SJSA1 (cell line): ENCODE data around the gene RUVBL1. TPM values are rescaled to one million over a fixed set of nuclear protein-coding genes. Genes with fewer than 3 reads are reported as not detected.

Experiments
- DNase-seq, 2 experiments: peaks; one replicate each; pipeline ENCODE4 v3.0.0-alpha.2; 2015 to 2020; ENCODE audit warnings: low spot score in 2 of 2, low read depth in 1 of 2
- H3K27ac ChIP-seq: fragments of 250-450 bp; sonication (Bioruptor Pico); 2 replicates; pipeline ENCODE4 v1.5.1; 2020; ENCODE audit warnings: mild to moderate bottlenecking, moderate library complexity
- H3K27me3 ChIP-seq: fragments of 250-450 bp; sonication (Bioruptor Pico); replicated peaks from 2 replicates; pipeline ENCODE4 v1.5.1; 2020; ENCODE audit warnings: mild to moderate bottlenecking, moderate library complexity
- H3K36me3 ChIP-seq: fragments of 250-450 bp; sonication (Bioruptor Pico); 2 replicates; pipeline ENCODE4 v1.5.1; 2020; ENCODE audit warnings: mild to moderate bottlenecking
- H3K4me1 ChIP-seq: fragments of 250-450 bp; sonication (Bioruptor Pico); replicated peaks from 2 replicates; pipeline ENCODE4 v1.6.1; 2021; ENCODE audit warnings: mild to moderate bottlenecking
- H3K4me3 ChIP-seq: fragments of 250-450 bp; sonication (Bioruptor Pico); 2 replicates; pipeline ENCODE4 v1.5.1; 2020; ENCODE audit warnings: mild to moderate bottlenecking
- H3K9me3 ChIP-seq: fragments of 250-450 bp; sonication (Bioruptor Pico); replicated peaks from 2 replicates; pipeline ENCODE4 v1.5.1; 2020; ENCODE audit warnings: mild to moderate bottlenecking
- total RNA-seq: library from RNA; depleted of rRNA; stranded (reverse); fragments of >200 nt; shearing (Covaris generic); gene quantifications from 2 replicates; pipeline ENCODE4 v1.2.3, GENCODE V29; 2014

Gene RUVBL1
- total RNA-seq, 1 experiment from 2014 or later: 101 TPM

DNA sequence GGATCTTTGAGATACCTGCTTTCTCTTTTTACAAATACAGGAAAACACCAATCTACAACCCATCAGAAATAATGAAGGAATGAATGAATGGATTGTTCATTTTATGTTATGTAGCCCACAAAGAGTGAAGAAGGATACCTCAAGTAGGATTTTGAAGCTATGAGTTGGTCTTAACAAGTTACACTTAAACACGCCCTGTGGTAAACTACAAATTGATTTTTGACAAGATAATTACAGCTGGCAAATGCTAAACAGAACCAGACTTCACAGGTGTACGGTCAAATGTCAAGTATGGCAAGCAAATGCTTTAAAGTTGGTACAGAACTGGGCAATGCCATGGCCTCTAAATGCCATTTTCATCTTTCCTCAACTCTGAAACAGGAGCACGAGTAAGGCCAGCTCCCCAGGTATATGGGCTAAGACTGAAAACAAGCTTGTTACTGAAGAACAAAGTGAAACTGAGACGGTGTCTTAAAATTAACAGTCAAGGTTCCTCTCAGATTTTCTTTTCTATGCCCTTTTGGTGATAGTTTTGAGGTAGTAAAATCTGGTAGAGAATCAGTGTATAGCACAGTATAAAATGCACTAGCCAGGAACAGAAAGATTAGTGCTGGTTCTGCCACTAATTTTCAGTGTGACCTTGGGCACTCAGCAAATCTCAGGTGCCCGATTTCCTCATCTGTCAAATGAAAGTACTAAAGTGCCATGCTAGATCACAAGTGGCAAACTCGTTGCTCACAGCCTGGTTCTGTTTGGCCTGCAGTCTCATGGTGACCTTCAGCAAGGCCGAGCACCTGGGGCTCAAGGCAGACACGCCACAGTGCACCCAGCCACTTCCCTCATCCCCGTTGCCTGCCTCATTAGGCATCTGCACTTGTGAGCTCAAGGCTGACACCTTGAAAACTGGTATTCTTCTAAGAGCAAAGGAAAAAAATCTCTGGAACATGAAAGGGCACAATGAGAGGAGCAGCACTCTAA is 9.5 kb downstream of the RUVBL1 start:
- Histone ChIP-seq H3K27me3 (no peaks in the 10 kb centered on the region), H3K4me3 (no peak overlapping the region), H3K27ac (no peak overlapping the region), H3K9me3 (no peaks in the 10 kb centered on the region), H3K36me3 (peaks cover 41% of the 10 kb centered on the region), H3K4me1 (peaks cover 21% of the 10 kb centered on the region)
- no peak for DNase-seq

DNA sequence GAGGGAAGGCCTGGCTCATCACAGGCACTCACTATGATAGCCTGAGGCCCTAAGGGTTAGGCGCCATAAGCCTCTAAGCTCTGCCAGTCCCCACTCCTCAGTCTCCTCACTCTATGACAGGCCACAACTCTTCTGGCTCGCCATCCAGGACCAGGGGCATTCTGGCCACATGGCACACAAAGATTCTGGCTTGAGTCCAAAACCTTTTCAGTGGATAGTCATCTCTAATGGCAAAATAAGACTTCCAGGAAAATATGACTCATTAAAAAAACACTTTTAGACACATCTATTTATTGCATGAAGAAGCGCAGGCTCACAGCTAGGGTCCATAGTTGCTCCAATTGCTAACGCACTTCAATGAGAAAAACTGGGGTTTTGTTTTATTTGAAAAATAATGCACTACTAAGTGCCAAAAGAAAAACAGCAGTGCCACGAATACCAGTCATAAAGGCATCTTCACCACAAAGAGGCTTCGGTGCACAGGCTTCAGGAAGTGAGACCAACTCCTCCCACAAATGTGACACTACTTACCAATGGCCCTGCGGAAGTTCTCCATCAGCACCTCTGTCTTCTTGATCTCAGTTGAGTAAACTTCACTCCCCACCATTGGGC is 11.1 kb downstream of the RUVBL1 start:
- Histone ChIP-seq H3K4me3 (no peak overlapping the region), H3K9me3 (no peaks in the 10 kb centered on the region), H3K4me1 (peaks cover 32% of the 10 kb centered on the region), H3K36me3 (peaks cover 44% of the 10 kb centered on the region), H3K27ac (peak overlapping the region; percentile 56), H3K27me3 (no peaks in the 10 kb centered on the region)
- peak; percentile 71 to 82 for DNase-seq

DNA sequence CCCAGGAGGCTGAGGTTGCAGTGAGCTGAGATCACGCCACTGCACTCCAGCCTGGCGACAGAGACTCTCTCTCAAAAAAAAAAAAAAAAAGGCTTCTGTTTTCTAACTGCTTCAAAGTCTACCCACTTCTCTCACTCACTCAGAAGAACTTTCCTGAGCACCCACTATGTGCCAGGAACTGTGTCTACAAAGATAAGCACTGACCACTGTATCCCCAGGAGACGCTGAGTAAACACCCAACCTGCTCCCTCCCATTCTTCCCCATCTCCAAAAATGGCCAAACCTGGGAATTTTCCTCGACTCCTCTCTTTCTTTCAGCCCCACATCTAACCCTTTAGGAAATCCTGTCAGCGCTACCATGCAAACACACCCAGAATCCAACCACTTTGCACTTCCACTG is 12.5 kb downstream of the RUVBL1 start:
- no peak overlapping the region for H3K4me3 ChIP-seq
- peaks cover 45% of the 10 kb centered on the region for H3K36me3 ChIP-seq
- no peaks in the 10 kb centered on the region for H3K27me3 ChIP-seq
- H3K9me3 ChIP-seq: no peaks in the 10 kb centered on the region
- no peak for DNase-seq
- H3K4me1 ChIP-seq: peaks cover 36% of the 10 kb centered on the region
- H3K27ac ChIP-seq: no peak overlapping the region

DNA sequence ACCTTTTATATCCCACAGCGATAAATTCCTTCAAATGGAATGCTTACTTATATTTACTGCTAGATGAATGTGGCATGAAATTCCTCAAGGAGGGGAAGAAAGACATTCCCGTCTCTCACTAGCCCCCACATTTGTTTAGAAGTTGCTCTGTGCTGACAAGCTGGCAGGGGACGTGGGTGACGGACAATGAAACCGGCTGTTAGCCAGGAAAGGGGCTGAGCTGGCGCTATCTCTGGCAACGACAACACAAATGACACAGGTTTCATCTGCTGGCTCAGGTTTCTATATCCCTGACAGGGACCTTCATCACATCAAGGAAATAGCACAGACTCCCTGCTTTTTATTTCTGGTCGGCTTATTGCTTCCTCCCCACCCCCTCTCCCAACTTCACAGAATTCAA is 15.8 kb downstream of the RUVBL1 start:
- Histone ChIP-seq H3K27ac (peak overlapping the region; percentile 34), H3K4me3 (no peak overlapping the region), H3K9me3 (no peaks in the 10 kb centered on the region), H3K4me1 (peaks cover 30% of the 10 kb centered on the region), H3K27me3 (no peaks in the 10 kb centered on the region), H3K36me3 (peaks cover 43% of the 10 kb centered on the region)
- DNase-seq: peak; percentile 56 to 59

DNA sequence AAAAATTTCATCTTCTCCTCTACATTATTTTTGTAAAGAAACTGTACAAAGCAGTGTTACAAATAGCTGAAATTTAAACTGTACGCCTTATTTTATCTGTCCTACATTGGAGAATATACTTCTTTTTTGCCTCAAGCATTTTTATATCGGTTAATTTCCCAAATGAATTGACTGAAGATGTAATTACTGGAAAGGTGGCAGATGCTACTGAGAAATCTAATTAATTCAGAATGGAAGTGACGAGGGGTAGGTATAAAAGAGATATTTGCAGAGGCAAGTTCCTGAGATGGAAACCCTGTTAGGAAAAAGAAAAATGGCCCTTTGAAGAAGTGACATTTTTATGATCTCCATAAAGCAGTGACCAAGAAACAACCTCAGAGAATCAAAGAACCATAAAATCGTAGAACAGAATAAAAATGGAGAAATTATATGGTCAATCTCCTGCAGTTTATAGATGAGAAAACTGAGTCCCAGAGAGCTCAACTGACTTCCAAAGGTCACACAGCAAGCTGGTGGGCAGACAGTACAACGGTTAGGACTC is 20.4 kb downstream of the RUVBL1 start:
- DNase-seq: no peak
- Histone ChIP-seq H3K9me3 (no peaks in the 10 kb centered on the region), H3K4me3 (no peak overlapping the region), H3K36me3 (peaks cover 65% of the 10 kb centered on the region), H3K27ac (no peak overlapping the region), H3K4me1 (peaks cover 11% of the 10 kb centered on the region), H3K27me3 (no peaks in the 10 kb centered on the region)

DNA sequence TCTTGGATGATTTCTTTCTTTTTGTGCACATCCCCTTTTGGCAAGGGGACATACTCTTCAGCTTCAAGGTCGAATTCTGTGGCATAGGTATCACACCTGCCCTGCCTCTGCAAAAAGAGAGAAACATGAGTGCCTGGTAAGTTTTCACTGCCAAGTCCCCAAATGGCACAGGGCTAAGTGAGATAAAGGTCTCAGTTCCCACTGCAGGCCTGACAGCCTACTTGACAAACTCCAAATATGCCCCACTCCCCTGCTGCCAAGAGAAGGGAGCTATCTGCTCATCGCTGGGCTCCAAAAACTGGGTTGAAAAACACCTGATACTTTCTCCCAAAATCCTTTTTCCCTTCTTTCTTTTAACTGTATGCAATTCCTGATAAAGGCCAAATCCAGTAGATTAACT is 23.0 kb downstream of the RUVBL1 start:
- no peak overlapping the region for H3K4me3 ChIP-seq
- H3K27ac ChIP-seq: no peak overlapping the region
- peak in 1 of 2 experiments; percentile 11 for DNase-seq
- no peaks in the 10 kb centered on the region for H3K27me3 ChIP-seq
- H3K9me3 ChIP-seq: no peaks in the 10 kb centered on the region
- no peaks in the 10 kb centered on the region; the same call in 1 of the 2 replicates for H3K4me1 ChIP-seq
- H3K36me3 ChIP-seq: peaks cover 71% of the 10 kb centered on the region

DNA sequence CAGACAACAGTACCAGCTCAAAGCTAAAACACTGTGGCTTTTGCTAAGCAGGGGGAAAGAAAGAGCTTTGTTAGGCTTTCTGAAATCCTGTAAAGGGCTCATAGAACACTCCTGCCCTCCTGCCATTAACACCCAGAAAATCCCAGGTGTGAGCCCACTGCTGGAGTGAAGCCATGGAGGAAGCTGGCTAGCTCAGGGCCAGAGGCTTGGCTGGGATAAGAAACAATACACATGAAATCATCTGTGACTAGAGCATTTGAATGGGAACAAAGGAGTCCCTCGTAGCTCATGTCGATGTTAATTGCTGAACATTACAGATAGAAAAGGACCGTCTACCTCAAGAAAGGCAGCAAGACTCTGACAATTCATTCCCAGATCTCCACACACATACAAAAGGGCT is 23.5 kb downstream of the RUVBL1 start:
- H3K27me3 ChIP-seq: no peaks in the 10 kb centered on the region
- H3K36me3 ChIP-seq: peaks cover 71% of the 10 kb centered on the region
- H3K9me3 ChIP-seq: no peaks in the 10 kb centered on the region
- no peak overlapping the region for H3K27ac ChIP-seq
- H3K4me3 ChIP-seq: no peak overlapping the region
- DNase-seq: no peak
- peaks cover 3% of the 10 kb centered on the region for H3K4me1 ChIP-seq

DNA sequence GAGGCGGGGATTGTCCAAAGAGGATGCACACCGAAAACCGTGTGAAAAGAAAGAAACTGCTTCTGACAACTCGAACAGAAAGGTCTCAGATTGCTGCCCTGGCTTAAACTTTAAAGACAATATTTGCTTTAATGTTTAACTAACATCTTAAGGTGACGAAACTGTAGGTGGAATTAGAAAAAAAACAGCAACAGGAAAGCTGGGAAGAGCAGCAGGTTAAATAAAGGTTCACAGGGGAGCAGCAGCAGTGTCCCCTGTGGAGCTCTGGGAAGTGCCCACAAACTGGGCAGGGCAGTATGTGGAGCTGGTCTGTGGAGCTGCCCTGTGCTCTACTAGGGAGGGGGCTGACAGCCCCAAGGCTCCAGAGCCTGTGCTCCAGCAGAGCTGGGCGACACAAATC is 25.4 kb downstream of the RUVBL1 start:
- H3K27ac ChIP-seq: no peak overlapping the region
- no peak overlapping the region for H3K4me3 ChIP-seq
- H3K9me3 ChIP-seq: no peaks in the 10 kb centered on the region
- DNase-seq: no peak
- peaks cover 13% of the 10 kb centered on the region for H3K4me1 ChIP-seq
- peaks cover 78% of the 10 kb centered on the region for H3K36me3 ChIP-seq
- no peaks in the 10 kb centered on the region for H3K27me3 ChIP-seq

DNA sequence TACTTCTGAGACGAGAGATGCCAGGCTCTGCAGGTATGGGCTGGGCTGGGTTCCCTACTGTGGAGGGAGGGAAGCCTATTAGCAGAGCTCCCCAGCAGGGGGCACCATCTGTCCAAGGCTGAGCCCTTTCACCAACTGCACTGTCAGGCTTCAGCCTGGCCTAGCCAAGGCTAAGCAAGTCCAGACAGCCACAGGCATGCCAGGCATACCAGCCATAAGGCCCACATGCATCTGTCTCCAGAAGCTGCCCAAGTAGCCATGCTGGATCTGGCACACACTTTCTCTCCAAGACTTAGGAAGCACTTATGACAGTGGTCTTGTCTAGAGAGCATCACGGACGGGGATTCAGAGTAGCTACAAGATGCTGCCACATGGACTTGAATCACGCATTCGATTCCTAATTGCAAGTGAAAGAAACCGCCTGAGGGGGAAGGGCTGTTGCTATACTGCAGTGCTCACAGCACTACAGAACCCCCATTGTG is 28.3 kb downstream of the RUVBL1 start:
- Histone ChIP-seq H3K27me3 (no peaks in the 10 kb centered on the region), H3K9me3 (no peaks in the 10 kb centered on the region), H3K27ac (no peak overlapping the region), H3K4me1 (peaks cover 13% of the 10 kb centered on the region), H3K4me3 (no peak overlapping the region), H3K36me3 (peaks cover 61% of the 10 kb centered on the region)
- DNase-seq: peak; percentile 60 to 87

DNA sequence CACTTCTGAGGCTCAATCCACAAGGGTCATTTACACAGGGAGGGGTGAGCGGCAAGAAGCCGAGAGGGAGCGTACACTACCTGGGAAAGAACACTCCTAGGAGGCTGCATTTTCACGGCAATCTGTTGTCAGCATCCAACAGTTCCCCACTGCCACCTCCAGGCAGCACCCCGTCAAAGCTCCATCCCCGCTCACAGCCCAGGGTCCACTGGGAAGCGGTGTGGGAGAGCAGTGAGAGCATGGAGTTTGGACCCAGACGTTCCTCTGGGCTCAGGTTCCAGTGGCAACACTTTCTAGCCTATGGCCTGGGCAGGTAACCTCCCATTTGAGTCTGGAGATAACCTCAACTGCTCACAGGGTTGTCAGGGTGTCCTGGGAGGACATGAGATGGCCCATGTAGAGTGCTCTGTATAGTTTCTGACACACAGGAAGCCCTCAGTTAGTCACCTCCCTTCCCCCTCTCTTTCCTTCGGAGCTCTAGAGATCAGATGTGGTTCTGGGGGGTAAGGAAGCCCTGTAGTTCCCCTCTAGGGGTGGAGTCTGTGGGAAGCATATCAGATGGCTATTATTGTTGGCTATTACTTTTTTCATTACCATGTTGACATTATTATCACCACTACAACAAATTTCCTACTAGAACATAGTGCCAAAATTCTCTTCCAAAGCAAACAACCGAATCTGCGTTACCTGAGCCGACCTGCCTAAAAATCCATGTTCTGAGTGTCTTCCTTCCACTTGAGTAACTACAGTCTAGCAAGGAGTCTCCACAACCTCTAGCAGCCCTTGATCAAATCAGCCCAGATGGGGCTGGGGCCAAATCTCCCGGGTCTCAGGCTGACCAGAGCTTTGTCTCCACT is 29.1 kb downstream of the RUVBL1 start:
- no peaks in the 10 kb centered on the region for H3K9me3 ChIP-seq
- no peaks in the 10 kb centered on the region for H3K27me3 ChIP-seq
- DNase-seq: no peak
- H3K36me3 ChIP-seq: peaks cover 55% of the 10 kb centered on the region
- H3K4me1 ChIP-seq: peaks cover 13% of the 10 kb centered on the region
- no peak overlapping the region for H3K4me3 ChIP-seq
- no peak overlapping the region for H3K27ac ChIP-seq

DNA sequence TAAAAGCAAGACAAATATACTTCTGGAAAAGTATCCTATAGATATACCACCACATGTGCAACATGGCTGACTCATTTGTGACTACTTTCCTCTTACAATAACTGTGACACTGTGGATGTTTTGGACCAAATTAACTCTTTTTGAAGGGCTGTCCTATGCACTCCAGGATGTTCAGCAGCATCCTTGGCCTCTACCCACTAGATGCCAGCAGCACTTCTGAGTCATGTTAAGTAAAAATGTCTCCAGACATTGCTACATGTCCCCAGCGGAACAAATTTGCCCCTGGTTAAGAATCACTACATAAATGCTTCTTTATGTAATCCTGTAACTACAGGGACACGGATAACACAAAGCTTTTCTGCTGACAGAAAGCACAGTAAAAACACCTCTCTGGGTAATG is 32.0 kb downstream of the RUVBL1 start:
- Histone ChIP-seq H3K36me3 (peaks cover 34% of the 10 kb centered on the region), H3K27ac (no peak overlapping the region), H3K27me3 (no peaks in the 10 kb centered on the region), H3K4me1 (peaks cover 13% of the 10 kb centered on the region), H3K4me3 (no peak overlapping the region), H3K9me3 (no peaks in the 10 kb centered on the region)
- no peak for DNase-seq

DNA sequence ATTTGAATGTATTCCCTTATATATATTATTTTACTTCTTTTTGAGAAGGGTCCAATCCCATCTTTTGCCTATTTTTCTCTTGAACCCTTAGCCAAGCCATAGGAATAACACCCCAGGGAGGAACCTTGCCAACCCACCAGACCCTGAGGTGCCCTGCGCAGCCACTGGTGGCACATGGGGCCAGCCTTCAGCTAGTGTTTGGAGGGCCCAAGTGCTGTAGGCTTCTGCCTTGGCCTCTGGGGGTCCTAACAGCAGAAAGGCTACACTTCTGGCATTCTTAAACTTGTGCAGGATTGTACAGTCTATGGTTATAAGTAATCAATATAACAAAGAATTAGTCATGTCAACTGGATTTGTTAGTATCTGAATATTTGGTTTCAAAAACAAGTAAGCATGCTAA is 34.5 kb downstream of the RUVBL1 start:
- no peak for DNase-seq
- no peaks in the 10 kb centered on the region for H3K9me3 ChIP-seq
- H3K4me1 ChIP-seq: no peaks in the 10 kb centered on the region
- no peaks in the 10 kb centered on the region for H3K27me3 ChIP-seq
- no peak overlapping the region for H3K27ac ChIP-seq
- no peak overlapping the region for H3K4me3 ChIP-seq
- peaks cover 31% of the 10 kb centered on the region for H3K36me3 ChIP-seq

DNA sequence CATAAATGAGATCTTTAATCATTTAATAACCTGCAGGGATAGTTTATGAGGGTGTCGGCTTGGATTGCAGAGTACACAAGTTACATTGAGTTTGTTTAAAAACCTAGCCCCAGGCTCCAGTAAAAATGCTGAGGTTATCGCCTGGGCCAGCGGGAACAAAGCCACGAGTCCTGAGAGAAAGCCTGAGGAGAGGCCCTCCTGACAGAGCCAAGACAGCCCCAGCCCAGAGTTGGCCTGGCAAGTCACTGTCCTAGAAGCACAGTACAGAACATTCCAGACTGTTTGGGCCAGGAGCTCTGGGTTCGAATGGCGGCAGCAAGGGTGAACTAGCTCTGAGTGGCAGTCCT is 39.0 kb downstream of the RUVBL1 start:
- Histone ChIP-seq H3K27me3 (no peaks in the 10 kb centered on the region), H3K36me3 (peaks cover 52% of the 10 kb centered on the region), H3K4me1 (peaks cover 16% of the 10 kb centered on the region), H3K9me3 (no peaks in the 10 kb centered on the region), H3K27ac (no peak overlapping the region), H3K4me3 (no peak overlapping the region)
- no peak for DNase-seq
